SK-N-SH treated with all-trans-retinoic acid at 6 μM for 48 hours (cell line): ENCODE measurements around the gene NEU4.
"Not testable (repeated sequence)": the region's sequence is repeated elsewhere in the genome, so short reads cannot be mapped to it uniquely, and the experiment has no call there.

Experiments
- ATAC-seq: fragments of 200-7000 bp; cut with Tn5 transposase; 3 replicates; pipeline ENCODE4 v1.9.1; 2020; ENCODE audit warnings: mild to moderate bottlenecking, moderate library complexity
- ARNTL ChIP-seq: fragments of 450-650 bp; formaldehyde crosslinking; IDR thresholded peaks from 2 replicates; pipeline ENCODE4 v1.5.0; 2020; ENCODE audit warnings: low read depth, mild to moderate bottlenecking, moderate library complexity, borderline replicate concordance
- BACH2 ChIP-seq: fragments of 250-450 bp; sonication (Bioruptor Pico); IDR thresholded peaks from 2 replicates; pipeline ENCODE4 v1.9.0; 2021; ENCODE audit warnings: mild to moderate bottlenecking, borderline replicate concordance
- CSDC2 ChIP-seq: fragments of 250-450 bp; sonication (Bioruptor Pico); IDR thresholded peaks from 2 replicates; pipeline ENCODE4 v1.5.0; 2020; ENCODE audit warnings: mild to moderate bottlenecking, moderate library complexity
- ESRRG ChIP-seq: fragments of 250-450 bp; sonication (Bioruptor Pico); IDR thresholded peaks from 2 replicates; pipeline ENCODE4 v1.6.1; 2021; ENCODE audit warnings: mild to moderate bottlenecking
- GLIS3 ChIP-seq: fragments of 250-450 bp; sonication (Bioruptor Pico); IDR thresholded peaks from 2 replicates; pipeline ENCODE4 v1.5.0; 2020; ENCODE audit warnings: mild to moderate bottlenecking, moderate library complexity
- OSR1 ChIP-seq: fragments of 250-450 bp; sonication (Bioruptor Pico); IDR thresholded peaks from 2 replicates; pipeline ENCODE4 v1.8.0; 2022; ENCODE audit warnings: moderate library complexity, mild to moderate bottlenecking, inconsistent platforms
- PPARA ChIP-seq: fragments of 250-450 bp; sonication (Bioruptor Pico); IDR thresholded peaks from 2 replicates; pipeline ENCODE4 v1.5.0; 2020; ENCODE audit warnings: mild to moderate bottlenecking, borderline replicate concordance
- RARB ChIP-seq: fragments of 250-450 bp; sonication (Bioruptor Pico); IDR thresholded peaks from 2 replicates; pipeline ENCODE4 v1.8.0; 2021; ENCODE audit warnings: mild to moderate bottlenecking, moderate library complexity
- SNAI2 ChIP-seq: fragments of 250-450 bp; sonication (Bioruptor Pico); IDR thresholded peaks from 2 replicates; pipeline ENCODE4 v1.5.0; 2020; ENCODE audit warnings: mild to moderate bottlenecking, moderate library complexity
- TCF4 ChIP-seq: fragments of 250-450 bp; sonication (Bioruptor Pico); IDR thresholded peaks from 2 replicates; pipeline ENCODE4 v1.8.0; 2021; ENCODE audit warnings: mild to moderate bottlenecking, moderate library complexity, borderline replicate concordance
- TOX ChIP-seq: fragments of 250-450 bp; sonication (Bioruptor Pico); IDR thresholded peaks from 2 replicates; pipeline ENCODE4 v1.8.0; 2021; ENCODE audit warnings: mild to moderate bottlenecking, moderate library complexity, borderline replicate concordance
- ZC3H10 ChIP-seq: fragments of 250-450 bp; sonication (Bioruptor Pico); IDR thresholded peaks from 2 replicates; pipeline ENCODE4 v1.5.1; 2021; ENCODE audit warnings: mild to moderate bottlenecking, moderate library complexity
- ZFP3 ChIP-seq: fragments of 250-450 bp; sonication (Bioruptor Pico); IDR thresholded peaks from 2 replicates; pipeline ENCODE4 v1.5.0; 2020; ENCODE audit warnings: mild to moderate bottlenecking, moderate library complexity
- ZFP30 ChIP-seq: fragments of 450-650 bp; formaldehyde crosslinking; IDR thresholded peaks from 2 replicates; pipeline ENCODE4 v1.5.0; 2022; ENCODE audit warnings: mild to moderate bottlenecking, moderate library complexity
- ZNF565 ChIP-seq: fragments of 450-650 bp; formaldehyde crosslinking; conservative IDR thresholded peaks from 2 replicates; pipeline ENCODE4 v1.5.0; 2020; ENCODE audit warnings: low read depth, mild to moderate bottlenecking, moderate library complexity
- ZNF70 ChIP-seq: fragments of 450-650 bp; formaldehyde crosslinking; IDR thresholded peaks from 2 replicates; pipeline ENCODE4 v1.5.0; 2020; ENCODE audit warnings: mild to moderate bottlenecking, moderate library complexity
- ZNF8 ChIP-seq: fragments of 450-650 bp; formaldehyde crosslinking; IDR thresholded peaks from 2 replicates; pipeline ENCODE4 v1.5.0; 2020; ENCODE audit warnings: mild to moderate bottlenecking, moderate library complexity
- TF ChIP-seq, protein P1 (sequence below): fragments of 250-450 bp; sonication (Bioruptor Pico); IDR thresholded peaks from 2 replicates; pipeline ENCODE4 v1.5.1; 2020; ENCODE audit warnings: low read depth, mild to moderate bottlenecking, moderate library complexity
- TF ChIP-seq, protein P2 (sequence below): fragments of 250-450 bp; sonication (Bioruptor Pico); IDR thresholded peaks from 2 replicates; pipeline ENCODE4 v1.5.1; 2021; ENCODE audit warnings: mild to moderate bottlenecking, moderate library complexity
- TF ChIP-seq, protein P3 (sequence below): fragments of 250-450 bp; sonication (Bioruptor Pico); IDR thresholded peaks from 2 replicates; pipeline ENCODE4 v1.8.0; 2021; ENCODE audit warnings: low read depth, mild to moderate bottlenecking, moderate library complexity, borderline replicate concordance
- TF ChIP-seq, protein P4 (sequence below): fragments of 250-450 bp; sonication (Bioruptor Pico); IDR thresholded peaks from 2 replicates; pipeline ENCODE4 v1.8.0; 2020; ENCODE audit warnings: mild to moderate bottlenecking, moderate library complexity, borderline replicate concordance

The NEU4 gene, protein sequence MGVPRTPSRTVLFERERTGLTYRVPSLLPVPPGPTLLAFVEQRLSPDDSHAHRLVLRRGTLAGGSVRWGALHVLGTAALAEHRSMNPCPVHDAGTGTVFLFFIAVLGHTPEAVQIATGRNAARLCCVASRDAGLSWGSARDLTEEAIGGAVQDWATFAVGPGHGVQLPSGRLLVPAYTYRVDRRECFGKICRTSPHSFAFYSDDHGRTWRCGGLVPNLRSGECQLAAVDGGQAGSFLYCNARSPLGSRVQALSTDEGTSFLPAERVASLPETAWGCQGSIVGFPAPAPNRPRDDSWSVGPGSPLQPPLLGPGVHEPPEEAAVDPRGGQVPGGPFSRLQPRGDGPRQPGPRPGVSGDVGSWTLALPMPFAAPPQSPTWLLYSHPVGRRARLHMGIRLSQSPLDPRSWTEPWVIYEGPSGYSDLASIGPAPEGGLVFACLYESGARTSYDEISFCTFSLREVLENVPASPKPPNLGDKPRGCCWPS

DNA sequence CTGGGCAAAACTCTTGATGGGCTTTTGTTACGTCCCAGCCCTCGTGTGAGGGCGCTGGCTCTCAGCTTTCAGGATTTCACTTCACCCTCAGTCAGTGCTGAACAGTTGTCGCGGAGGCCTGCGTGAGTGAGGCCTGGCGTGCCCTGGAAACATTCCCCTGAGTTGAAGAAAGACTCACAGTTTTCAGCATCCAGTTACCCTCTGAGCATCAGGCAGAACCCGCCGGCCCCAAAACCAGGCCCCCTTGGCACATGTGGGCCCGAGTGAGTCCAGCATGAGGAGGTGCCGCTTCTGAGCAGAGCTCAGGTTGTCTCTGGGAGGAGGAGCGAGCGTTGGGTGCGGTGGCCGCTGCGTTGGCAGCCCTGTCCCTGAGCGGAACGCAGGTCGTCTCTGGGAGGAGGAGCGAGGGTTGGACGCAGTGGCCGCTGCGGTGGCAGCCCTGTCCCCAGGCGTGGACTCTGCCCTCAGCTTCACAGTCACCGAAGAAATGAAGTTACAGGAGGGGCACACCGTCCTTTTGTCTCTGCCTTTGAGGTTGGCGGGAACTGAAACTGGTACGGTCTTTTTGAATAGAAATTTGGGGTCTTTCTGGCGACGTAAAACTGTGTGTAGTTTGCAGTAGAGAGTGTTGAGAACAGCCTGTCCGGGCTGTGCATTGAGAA, at the start of gene NEU4:
Gene NEU4, plus strand, starts transcription at position 473 of the 662 bp plus-strand sequence. CDS start 5,292 bp downstream, outside the sequence.
- TF ChIP-seq OSR1 (CRISPR knock-in tag) (no peak), PPARA (no peak), SNAI2 (CRISPR knock-in tag) (no peak), TOX (CRISPR knock-in tag) (no peak), ZNF8 (CRISPR knock-in tag) (no peak), ARNTL (CRISPR knock-in tag) (no peak), ESRRG (CRISPR knock-in tag) (no peak), ZNF565 (CRISPR knock-in tag) (no peak), ZNF70 (CRISPR knock-in tag) (no peak), GLIS3 (CRISPR knock-in tag) (no peak), CSDC2 (CRISPR knock-in tag) (no peak), BACH2 (no peak), ZFP30 (CRISPR knock-in tag) (no peak)
- TF ChIP-seq, protein P1, sequence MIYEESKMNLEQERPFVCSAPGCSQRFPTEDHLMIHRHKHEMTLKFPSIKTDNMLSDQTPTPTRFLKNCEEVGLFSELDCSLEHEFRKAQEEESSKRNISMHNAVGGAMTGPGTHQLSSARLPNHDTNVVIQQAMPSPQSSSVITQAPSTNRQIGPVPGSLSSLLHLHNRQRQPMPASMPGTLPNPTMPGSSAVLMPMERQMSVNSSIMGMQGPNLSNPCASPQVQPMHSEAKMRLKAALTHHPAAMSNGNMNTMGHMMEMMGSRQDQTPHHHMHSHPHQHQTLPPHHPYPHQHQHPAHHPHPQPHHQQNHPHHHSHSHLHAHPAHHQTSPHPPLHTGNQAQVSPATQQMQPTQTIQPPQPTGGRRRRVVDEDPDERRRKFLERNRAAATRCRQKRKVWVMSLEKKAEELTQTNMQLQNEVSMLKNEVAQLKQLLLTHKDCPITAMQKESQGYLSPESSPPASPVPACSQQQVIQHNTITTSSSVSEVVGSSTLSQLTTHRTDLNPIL (CRISPR knock-in tag): no peak
- TF ChIP-seq, protein P2, sequence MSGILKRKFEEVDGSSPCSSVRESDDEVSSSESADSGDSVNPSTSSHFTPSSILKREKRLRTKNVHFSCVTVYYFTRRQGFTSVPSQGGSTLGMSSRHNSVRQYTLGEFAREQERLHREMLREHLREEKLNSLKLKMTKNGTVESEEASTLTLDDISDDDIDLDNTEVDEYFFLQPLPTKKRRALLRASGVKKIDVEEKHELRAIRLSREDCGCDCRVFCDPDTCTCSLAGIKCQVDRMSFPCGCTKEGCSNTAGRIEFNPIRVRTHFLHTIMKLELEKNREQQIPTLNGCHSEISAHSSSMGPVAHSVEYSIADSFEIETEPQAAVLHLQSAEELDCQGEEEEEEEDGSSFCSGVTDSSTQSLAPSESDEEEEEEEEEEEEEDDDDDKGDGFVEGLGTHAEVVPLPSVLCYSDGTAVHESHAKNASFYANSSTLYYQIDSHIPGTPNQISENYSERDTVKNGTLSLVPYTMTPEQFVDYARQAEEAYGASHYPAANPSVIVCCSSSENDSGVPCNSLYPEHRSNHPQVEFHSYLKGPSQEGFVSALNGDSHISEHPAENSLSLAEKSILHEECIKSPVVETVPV (CRISPR knock-in tag): no peak
- no peak for ATAC-seq

DNA sequence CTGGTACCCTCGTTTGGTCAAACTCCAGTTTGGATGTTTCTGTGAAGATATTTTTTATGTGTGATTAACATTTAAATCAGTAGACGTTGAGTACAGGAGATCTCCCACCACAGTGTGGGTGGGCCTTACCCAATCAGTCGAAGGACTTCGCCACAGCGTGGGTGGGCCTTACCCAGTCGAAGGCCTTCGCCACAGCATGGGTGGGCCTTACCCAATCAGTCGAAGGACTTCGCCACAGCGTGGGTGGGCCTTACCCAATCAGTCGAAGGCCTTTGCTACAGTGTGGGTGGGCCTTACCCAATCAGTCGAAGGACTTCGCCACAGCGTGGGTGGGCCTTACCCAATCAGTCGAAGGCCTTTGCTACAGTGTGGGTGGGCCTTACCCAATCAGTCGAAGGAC, 49.1 kb upstream of the NEU4 start:
- not testable (repeated sequence) for ATAC-seq

DNA sequence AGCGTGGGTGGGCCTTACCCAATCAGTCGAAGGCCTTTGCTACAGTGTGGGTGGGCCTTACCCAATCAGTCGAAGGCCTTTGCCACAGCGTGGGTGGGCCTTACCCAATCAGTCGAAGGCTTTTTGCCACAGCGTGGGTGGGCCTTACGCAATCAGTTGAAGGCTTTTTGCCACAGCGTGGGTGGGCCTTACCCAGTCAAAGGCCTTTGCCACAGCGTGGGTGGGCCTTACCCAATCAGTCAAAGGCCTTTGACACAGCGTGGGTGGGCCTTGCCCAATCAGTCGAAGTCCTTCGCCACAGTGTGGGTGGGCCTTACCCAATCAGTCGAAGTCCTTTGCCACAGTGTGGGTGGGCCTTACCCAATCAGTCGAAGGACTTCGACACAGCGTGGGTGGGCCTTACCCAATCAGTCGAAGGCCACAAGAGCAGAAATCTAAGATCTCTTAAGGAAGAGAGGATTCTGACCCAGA, 48.7 kb upstream of the NEU4 start:
- TF ChIP-seq ZFP30 (CRISPR knock-in tag) (no peak), SNAI2 (CRISPR knock-in tag) (no peak), TCF4 (CRISPR knock-in tag) (no peak), BACH2 (no peak), GLIS3 (CRISPR knock-in tag) (no peak), ZNF565 (CRISPR knock-in tag) (no peak), RARB (CRISPR knock-in tag) (no peak), ZNF70 (CRISPR knock-in tag) (no peak), ESRRG (CRISPR knock-in tag) (no peak), PPARA (no peak), ZC3H10 (no peak), OSR1 (CRISPR knock-in tag) (no peak), TOX (CRISPR knock-in tag) (no peak), ZFP3 (CRISPR knock-in tag) (no peak)
- TF ChIP-seq, protein P3, sequence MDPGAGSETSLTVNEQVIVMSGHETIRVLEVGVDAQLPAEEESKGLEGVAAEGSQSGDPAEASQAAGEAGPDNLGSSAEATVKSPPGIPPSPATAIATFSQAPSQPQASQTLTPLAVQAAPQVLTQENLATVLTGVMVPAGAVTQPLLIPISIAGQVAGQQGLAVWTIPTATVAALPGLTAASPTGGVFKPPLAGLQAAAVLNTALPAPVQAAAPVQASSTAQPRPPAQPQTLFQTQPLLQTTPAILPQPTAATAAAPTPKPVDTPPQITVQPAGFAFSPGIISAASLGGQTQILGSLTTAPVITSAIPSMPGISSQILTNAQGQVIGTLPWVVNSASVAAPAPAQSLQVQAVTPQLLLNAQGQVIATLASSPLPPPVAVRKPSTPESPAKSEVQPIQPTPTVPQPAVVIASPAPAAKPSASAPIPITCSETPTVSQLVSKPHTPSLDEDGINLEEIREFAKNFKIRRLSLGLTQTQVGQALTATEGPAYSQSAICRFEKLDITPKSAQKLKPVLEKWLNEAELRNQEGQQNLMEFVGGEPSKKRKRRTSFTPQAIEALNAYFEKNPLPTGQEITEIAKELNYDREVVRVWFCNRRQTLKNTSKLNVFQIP (CRISPR knock-in tag): no peak
- TF ChIP-seq, protein P4, sequence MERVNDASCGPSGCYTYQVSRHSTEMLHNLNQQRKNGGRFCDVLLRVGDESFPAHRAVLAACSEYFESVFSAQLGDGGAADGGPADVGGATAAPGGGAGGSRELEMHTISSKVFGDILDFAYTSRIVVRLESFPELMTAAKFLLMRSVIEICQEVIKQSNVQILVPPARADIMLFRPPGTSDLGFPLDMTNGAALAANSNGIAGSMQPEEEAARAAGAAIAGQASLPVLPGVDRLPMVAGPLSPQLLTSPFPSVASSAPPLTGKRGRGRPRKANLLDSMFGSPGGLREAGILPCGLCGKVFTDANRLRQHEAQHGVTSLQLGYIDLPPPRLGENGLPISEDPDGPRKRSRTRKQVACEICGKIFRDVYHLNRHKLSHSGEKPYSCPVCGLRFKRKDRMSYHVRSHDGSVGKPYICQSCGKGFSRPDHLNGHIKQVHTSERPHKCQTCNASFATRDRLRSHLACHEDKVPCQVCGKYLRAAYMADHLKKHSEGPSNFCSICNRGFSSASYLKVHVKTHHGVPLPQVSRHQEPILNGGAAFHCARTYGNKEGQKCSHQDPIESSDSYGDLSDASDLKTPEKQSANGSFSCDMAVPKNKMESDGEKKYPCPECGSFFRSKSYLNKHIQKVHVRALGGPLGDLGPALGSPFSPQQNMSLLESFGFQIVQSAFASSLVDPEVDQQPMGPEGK (CRISPR knock-in tag): no peak
- TF ChIP-seq, protein P1 (CRISPR knock-in tag): no peak
- TF ChIP-seq, protein P2 (CRISPR knock-in tag): no peak
- ATAC-seq: no peak
